ENCODE measurements around the gene TRAM2. TPM values are rescaled to one million over a fixed set of nuclear protein-coding genes. Genes with fewer than 3 reads are reported as not detected.

The TRAM2 gene
- total RNA-seq, 6 donors from 2014 or later = 9.4 to 26.8 (median 14.3) TPM

DNA sequence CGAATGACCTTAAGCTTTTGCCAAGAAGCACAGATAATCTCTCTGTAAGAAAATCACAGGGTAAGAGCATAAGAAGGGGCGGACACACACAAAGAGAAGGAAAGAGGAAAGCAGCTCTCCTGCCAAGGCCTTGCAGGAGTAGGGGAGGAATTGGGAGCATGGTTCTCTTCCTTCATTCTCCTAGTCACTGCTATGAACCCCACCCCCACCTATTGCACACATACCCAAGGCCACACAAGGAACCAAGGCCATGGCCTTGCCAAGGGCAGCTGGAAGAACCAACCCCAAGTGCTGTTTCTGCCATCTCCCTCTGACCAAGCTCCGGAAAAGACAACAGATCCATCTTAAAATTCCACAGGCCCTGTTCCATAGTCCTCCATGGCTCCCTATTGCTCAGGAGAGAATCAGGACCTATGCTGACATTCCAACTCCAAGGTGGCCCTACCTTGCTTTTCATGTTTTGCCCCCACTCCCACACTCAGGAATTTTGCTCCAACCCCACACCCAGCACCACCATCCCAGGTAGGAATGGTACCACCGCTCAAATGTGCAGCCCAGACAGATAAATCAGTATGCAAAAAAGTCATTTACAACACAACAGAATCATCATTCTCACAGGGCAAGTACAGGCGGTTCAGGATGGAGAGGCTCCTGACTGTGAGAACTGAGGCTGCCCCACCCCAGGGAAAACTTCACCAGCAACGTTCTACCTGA is 31.3 kb downstream of the TRAM2 start:
- Histone ChIP-seq H3K9me3 (no peaks in the 10 kb centered on the region), H3K27ac (peak overlapping the region in 3 of 4 donors; percentile 66 to 72 (median 69)), H3K27me3 (no peaks in the 10 kb centered on the region), H3K4me3 (no peak overlapping the region), H3K36me3 (no peaks in the 10 kb centered on the region), H3K4me1 (peaks cover 30 to 57% (median 45%) of the 10 kb centered on the region in 4 donors)
- TF ChIP-seq, protein P1, sequence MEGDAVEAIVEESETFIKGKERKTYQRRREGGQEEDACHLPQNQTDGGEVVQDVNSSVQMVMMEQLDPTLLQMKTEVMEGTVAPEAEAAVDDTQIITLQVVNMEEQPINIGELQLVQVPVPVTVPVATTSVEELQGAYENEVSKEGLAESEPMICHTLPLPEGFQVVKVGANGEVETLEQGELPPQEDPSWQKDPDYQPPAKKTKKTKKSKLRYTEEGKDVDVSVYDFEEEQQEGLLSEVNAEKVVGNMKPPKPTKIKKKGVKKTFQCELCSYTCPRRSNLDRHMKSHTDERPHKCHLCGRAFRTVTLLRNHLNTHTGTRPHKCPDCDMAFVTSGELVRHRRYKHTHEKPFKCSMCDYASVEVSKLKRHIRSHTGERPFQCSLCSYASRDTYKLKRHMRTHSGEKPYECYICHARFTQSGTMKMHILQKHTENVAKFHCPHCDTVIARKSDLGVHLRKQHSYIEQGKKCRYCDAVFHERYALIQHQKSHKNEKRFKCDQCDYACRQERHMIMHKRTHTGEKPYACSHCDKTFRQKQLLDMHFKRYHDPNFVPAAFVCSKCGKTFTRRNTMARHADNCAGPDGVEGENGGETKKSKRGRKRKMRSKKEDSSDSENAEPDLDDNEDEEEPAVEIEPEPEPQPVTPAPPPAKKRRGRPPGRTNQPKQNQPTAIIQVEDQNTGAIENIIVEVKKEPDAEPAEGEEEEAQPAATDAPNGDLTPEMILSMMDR (IDR thresholded peaks at IDR 0.05) = no peak
- TF ChIP-seq POLR2A (IDR thresholded peaks at IDR 0.05) = no peak
- no peak for TF ChIP-seq POLR2AphosphoS5 (IDR thresholded peaks at IDR 0.05)
- TF ChIP-seq EP300 (IDR thresholded peaks at IDR 0.05) = no peak
- 91 to 92% methylated on average over 6 of the region's 6 CpGs for WGBS, 2 donors
- no peak for ATAC-seq (ENCODE audit: low FRiP score in 2 of 2)
- no peak for DNase-seq

DNA sequence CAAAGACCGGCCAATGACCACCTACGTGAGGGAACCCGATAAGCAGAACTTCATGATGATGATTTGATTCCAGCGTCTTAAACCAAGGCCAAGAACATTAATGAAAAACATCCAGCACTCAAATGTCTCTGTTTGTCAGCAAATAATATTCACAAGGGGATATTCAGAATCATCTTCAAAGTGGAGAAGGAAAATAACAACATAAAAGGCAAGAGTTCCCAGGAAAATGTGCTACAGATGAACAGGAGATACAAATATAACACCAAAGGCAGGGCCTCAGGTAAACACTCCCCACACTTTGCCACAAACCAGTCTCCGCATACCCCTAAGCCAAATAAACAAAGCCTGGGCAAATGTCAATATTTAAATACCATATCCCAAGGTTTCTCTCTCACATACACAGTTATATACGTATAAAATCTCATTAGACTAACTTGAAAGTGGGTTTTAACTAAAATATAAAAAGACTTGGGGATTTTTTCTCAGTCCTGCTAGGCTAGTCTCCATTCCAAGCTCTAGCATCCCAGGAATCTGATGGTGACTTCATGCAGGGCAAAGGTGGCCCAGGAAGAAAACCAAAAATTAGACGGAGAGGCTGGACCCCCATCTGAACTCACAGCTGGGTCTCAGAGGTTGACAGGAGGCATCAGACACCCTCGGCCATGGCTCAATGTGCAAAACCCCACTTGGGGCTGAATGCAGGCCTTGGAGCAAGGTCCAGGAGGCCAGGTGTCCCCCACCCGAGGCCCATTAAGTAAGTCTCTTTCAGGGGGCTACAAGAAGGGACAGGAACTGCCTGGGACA is 32.1 kb downstream of the TRAM2 start:
- TF ChIP-seq EP300 (IDR thresholded peaks at IDR 0.05) (no peak), POLR2A (IDR thresholded peaks at IDR 0.05) (no peak), POLR2AphosphoS5 (IDR thresholded peaks at IDR 0.05) (no peak)
- TF ChIP-seq, protein P1 (IDR thresholded peaks at IDR 0.05) = no peak
- H3K4me1 ChIP-seq = peaks cover 24 to 50% (median 38%) of the 10 kb centered on the region in 4 donors
- no peak for DNase-seq
- no peaks in the 10 kb centered on the region for H3K27me3 ChIP-seq
- WGBS, 2 donors = 83 to 89% methylated on average over 9 of the region's 9 CpGs
- peak overlapping the region; percentile 62 to 72 (median 68) for H3K27ac ChIP-seq
- no peaks in the 10 kb centered on the region for H3K36me3 ChIP-seq
- no peak for ATAC-seq (ENCODE audit: low FRiP score in 2 of 2)
- H3K9me3 ChIP-seq = no peaks in the 10 kb centered on the region
- no peak overlapping the region for H3K4me3 ChIP-seq

DNA sequence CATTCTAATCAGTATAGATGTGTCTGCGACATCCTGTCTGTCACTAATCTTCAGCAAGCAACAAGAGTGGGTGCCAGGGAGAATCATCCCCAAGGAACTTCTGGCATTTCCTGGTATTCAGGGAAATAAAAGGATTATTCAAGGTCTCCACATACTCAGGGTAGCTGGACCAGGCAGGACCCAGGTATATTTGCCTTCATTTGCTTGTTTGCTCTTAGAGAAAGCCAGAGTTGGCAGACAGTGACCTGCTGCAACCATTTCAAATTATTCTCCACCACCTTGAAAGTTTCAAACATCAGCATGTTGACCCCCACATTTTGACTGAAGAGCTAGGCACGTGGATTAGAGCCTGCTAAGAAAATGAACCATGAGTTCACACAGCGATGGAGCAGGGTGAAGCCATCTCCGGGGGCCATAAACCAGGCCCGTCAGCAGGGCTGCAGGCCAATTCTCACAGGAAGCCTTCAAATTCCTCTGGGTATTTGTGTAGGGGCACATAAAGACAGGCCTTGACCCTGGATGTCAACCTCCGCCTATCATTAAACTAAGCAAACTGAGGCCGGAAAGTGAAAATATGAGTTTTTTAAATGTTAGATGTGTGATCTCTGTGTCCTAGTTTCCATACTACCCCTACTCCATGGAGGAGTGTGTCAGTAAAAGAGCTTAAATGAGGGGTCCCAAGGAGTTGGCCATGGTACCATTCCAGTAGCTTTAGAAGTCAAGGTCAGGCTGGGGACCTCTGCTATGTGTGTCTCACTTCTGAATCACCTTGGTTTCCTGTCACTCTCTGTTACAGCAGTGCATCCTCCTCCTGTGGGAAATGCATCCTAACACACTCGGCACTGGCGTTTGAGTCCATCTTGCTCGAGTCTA is 32.9 kb downstream of the TRAM2 start:
- Histone ChIP-seq H3K4me3 (no peak overlapping the region), H3K27ac (peak overlapping the region; percentile 62 to 72 (median 68)), H3K36me3 (no peaks in the 10 kb centered on the region), H3K4me1 (peaks cover 24 to 47% (median 34%) of the 10 kb centered on the region in 4 donors), H3K9me3 (no peaks in the 10 kb centered on the region), H3K27me3 (no peaks in the 10 kb centered on the region)
- TF ChIP-seq EP300 (IDR thresholded peaks at IDR 0.05) (no peak), POLR2AphosphoS5 (IDR thresholded peaks at IDR 0.05) (no peak), POLR2A (IDR thresholded peaks at IDR 0.05) (no peak)
- TF ChIP-seq, protein P1 (IDR thresholded peaks at IDR 0.05) = no peak
- ATAC-seq (ENCODE audit: low FRiP score in 2 of 2) (no peak), DNase-seq (no peak)
- WGBS, 2 donors = 67 to 74% methylated on average over 7 to 10 of the region's 10 CpGs

DNA sequence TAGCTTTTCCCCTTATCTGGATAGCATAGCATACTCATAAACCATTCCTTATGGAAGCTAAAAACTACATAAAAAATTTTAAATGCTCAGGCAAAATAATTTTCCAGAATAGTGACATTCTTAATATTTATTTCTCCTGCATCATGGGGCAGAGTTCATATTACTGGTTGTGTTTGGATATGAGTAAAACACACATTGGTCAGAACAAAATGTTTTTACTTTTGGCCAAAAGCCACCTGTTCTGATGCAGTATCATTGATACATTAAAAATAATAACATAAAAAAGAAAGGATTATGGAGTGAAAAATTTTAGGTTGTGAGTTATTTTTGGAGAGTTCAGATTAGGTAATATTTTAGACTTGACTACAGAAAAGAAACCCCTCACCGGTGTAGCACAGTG is 33.6 kb downstream of the TRAM2 start:
- Histone ChIP-seq H3K27ac (peak overlapping the region in 3 of 4 donors; percentile 62 to 72 (median 66)), H3K27me3 (no peaks in the 10 kb centered on the region), H3K4me1 (peaks cover 24 to 45% (median 35%) of the 10 kb centered on the region in 4 donors), H3K9me3 (no peaks in the 10 kb centered on the region), H3K4me3 (no peak overlapping the region), H3K36me3 (no peaks in the 10 kb centered on the region)
- DNase-seq (no peak), ATAC-seq (ENCODE audit: low FRiP score in 2 of 2) (no peak)
- TF ChIP-seq POLR2A (IDR thresholded peaks at IDR 0.05) (no peak), POLR2AphosphoS5 (IDR thresholded peaks at IDR 0.05) (no peak), EP300 (IDR thresholded peaks at IDR 0.05) (no peak)
- TF ChIP-seq, protein P1 (IDR thresholded peaks at IDR 0.05) = no peak
- 39 to 64% methylated on average over 1 of the region's 1 CpG for WGBS, 2 donors
